Skin epidermis (tissue), 12 donors: ENCODE results near the gene CPE.
"Not testable (repeated sequence)": the region's sequence is repeated elsewhere in the genome, so short reads cannot be mapped to it uniquely, and the experiment has no call there.

ENCODE experiments used
- H3K27ac ChIP-seq, 21 experiments: fragments of 200-600 bp; sonication (generic) in 11 of 21; one replicate each; pipeline ENCODE4 v1.5.0; 2020; ENCODE audit warnings: mild to moderate bottlenecking in 3 of 21, inconsistent platforms in 2 of 21, moderate library complexity in 2 of 21
- H3K4me3 ChIP-seq, 7 experiments: fragments of 200-600 bp; sonication (generic) in 2 of 7; one replicate each; pipeline ENCODE4 v1.5.0; 2020; ENCODE audit warnings: inconsistent platforms in 2 of 7, mild to moderate bottlenecking in 2 of 7, moderate library complexity in 1 of 7

The CPE gene

GRCh38 chr4:165449333-165449732, 70.5 kb downstream of the CPE start:
- Histone ChIP-seq H3K4me3 (no peak overlapping the region), H3K27ac (no peak overlapping the region)

- no peak overlapping the region for H3K4me3 ChIP-seq
These were observed 72.1 kb downstream of the CPE start for GRCh38 chr4:165450871-165451270.

GRCh38 chr4:165453140-165453539, 74.3 kb downstream of the CPE start:
- H3K27ac ChIP-seq, H3K4me3 ChIP-seq: not testable (repeated sequence)

More at GRCh38 chr4:165450871-165451270, 72.1 kb downstream of the CPE start:
- H3K27ac ChIP-seq: no peak overlapping the region

- Histone ChIP-seq H3K27ac (no peak overlapping the region), H3K4me3 (no peak overlapping the region)
These were observed 75.6 kb downstream of the CPE start for GRCh38 chr4:165454426-165454825.

GRCh38 chr4:165457793-165458192, 79.0 kb downstream of the CPE start:
- no peak overlapping the region for H3K27ac ChIP-seq
- no peak overlapping the region for H3K4me3 ChIP-seq

- no peak overlapping the region for H3K4me3 ChIP-seq
- H3K27ac ChIP-seq: no peak overlapping the region
These were observed 79.7 kb downstream of the CPE start for GRCh38 chr4:165458471-165458870.

- Histone ChIP-seq H3K27ac (peak overlapping the region in 2 of 21 experiments; percentile 2 to 72), H3K4me3 (no peak overlapping the region)
These were observed 82.5 kb downstream of the CPE start for GRCh38 chr4:165461159-165461821.

GRCh38 chr4:165462009-165462408, 83.2 kb downstream of the CPE start:
- Histone ChIP-seq H3K27ac (no peak overlapping the region), H3K4me3 (no peak overlapping the region)

GRCh38 chr4:165464376-165464775, 85.6 kb downstream of the CPE start:
- Histone ChIP-seq H3K4me3 (no peak overlapping the region), H3K27ac (no peak overlapping the region)

GRCh38 chr4:165464813-165465381, 86.1 kb downstream of the CPE start:
- Histone ChIP-seq H3K27ac (no peak overlapping the region), H3K4me3 (no peak overlapping the region)

GRCh38 chr4:165470009-165470408, 91.2 kb downstream of the CPE start:
- H3K27ac ChIP-seq: no peak overlapping the region
- no peak overlapping the region for H3K4me3 ChIP-seq

- H3K27ac ChIP-seq: no peak overlapping the region
- no peak overlapping the region for H3K4me3 ChIP-seq
These were observed 94.3 kb downstream of the CPE start for GRCh38 chr4:165472943-165473676.

- H3K27ac ChIP-seq: peak overlapping the region in 1 of 21 experiments; percentile 63
- no peak overlapping the region for H3K4me3 ChIP-seq
These were observed 96.2 kb downstream of the CPE start for GRCh38 chr4:165474784-165475705.

- H3K4me3 ChIP-seq: no peak overlapping the region
- peak overlapping the region in 5 of 21 experiments; percentile 6 to 63 (median 46) for H3K27ac ChIP-seq
These were observed 96.9 kb downstream of the CPE start for GRCh38 chr4:165475706-165476070.

- peak overlapping the region in 12 of 21 experiments; percentile 2 to 63 (median 44) for H3K27ac ChIP-seq
- H3K4me3 ChIP-seq: no peak overlapping the region
These were observed 97.6 kb downstream of the CPE start for GRCh38 chr4:165476214-165477098.

GRCh38 chr4:165477799-165478198, 99.0 kb downstream of the CPE start:
- H3K4me3 ChIP-seq: no peak overlapping the region
- peak overlapping the region in 1 of 21 experiments; percentile 11 for H3K27ac ChIP-seq

GRCh38 chr4:165478260-165478659, 99.5 kb downstream of the CPE start:
- Histone ChIP-seq H3K27ac (no peak overlapping the region), H3K4me3 (no peak overlapping the region)

GRCh38 chr4:165481053-165481835, 102.4 kb downstream of the CPE start:
- Histone ChIP-seq H3K27ac (no peak overlapping the region), H3K4me3 (no peak overlapping the region)
